Liver (tissue), 9 donors: ENCODE measurements around the gene TCF7L2. TPM values are rescaled to one million over a fixed set of nuclear protein-coding genes. Genes with fewer than 3 reads are reported as not detected.

ENCODE experiments used
- DNase-seq: peaks from one replicate; pipeline ENCODE4 v3.0.0-alpha.2; 2017; ENCODE audit warnings: low spot score
- H3K27ac ChIP-seq, 2 donors: one replicate each; pipeline ENCODE4 v1.7.0; 2013; ENCODE audit warnings: inconsistent platforms in 2 of 2, low read length in 2 of 2, control low read depth in 1 of 2, low read depth in 1 of 2, mild to moderate bottlenecking in 1 of 2
- H3K27me3 ChIP-seq, 4 donors: one replicate each; pipeline versions ENCODE4 v1.6.1 to v1.7.0; 2013; ENCODE audit warnings: low read length in 3 of 4, inconsistent platforms in 1 of 4, mild to moderate bottlenecking in 1 of 4, moderate library complexity in 1 of 4; ENCODE audit not compliant: control insufficient read depth in 4 of 4, insufficient read depth in 4 of 4
- H3K36me3 ChIP-seq, 4 donors: one replicate each; pipeline versions ENCODE4 v1.6.1 to v1.7.0; 2013; ENCODE audit warnings: low read length in 3 of 4, mild to moderate bottlenecking in 3 of 4, low read depth in 1 of 4, moderate library complexity in 1 of 4; ENCODE audit not compliant: control insufficient read depth in 4 of 4, insufficient read depth in 3 of 4
- H3K4me1 ChIP-seq, 4 donors: one replicate each; pipeline versions ENCODE4 v1.6.1 to v1.7.0; 2013; ENCODE audit warnings: low read length in 3 of 4, mild to moderate bottlenecking in 3 of 4, moderate library complexity in 1 of 4; ENCODE audit not compliant: control insufficient read depth in 4 of 4, insufficient read depth in 4 of 4
- H3K4me3 ChIP-seq, 3 donors: one replicate each; pipeline versions ENCODE4 v1.6.1 to v1.7.0; 2013; ENCODE audit warnings: low read length in 3 of 3, control low read depth in 1 of 3, low read depth in 1 of 3, mild to moderate bottlenecking in 1 of 3
- H3K9ac ChIP-seq, 2 donors: one replicate each; pipeline ENCODE4 v1.7.0; 2013; ENCODE audit warnings: low read length in 2 of 2, mild to moderate bottlenecking in 2 of 2, moderate library complexity in 2 of 2, control low read depth in 1 of 2, low read depth in 1 of 2
- H3K9me3 ChIP-seq, 4 donors: one replicate each; pipeline versions ENCODE4 v1.6.1 to v1.7.0; 2013; ENCODE audit warnings: low read length in 3 of 4; ENCODE audit not compliant: control insufficient read depth in 4 of 4
- ATF3 ChIP-seq: IDR thresholded peaks from 2 replicates; pipeline ENCODE4 v1.6.1; 2016; ENCODE audit warnings: antibody characterized with exemption
- EGR1 ChIP-seq, 2 donors: IDR thresholded peaks; 2 replicates each; pipeline ENCODE4 v1.6.1; 2016 to 2018; ENCODE audit warnings: antibody characterized with exemption in 2 of 2, low read depth in 2 of 2
- FOXA1 ChIP-seq: IDR thresholded peaks from 2 replicates; pipeline ENCODE4 v1.6.1; 2016; ENCODE audit warnings: antibody characterized with exemption
- FOXA2 ChIP-seq: IDR thresholded peaks from 2 replicates; pipeline ENCODE4 v1.6.1; 2016; ENCODE audit warnings: antibody characterized with exemption
- GABPA ChIP-seq, 2 donors: IDR thresholded peaks in 1 of 2; conservative IDR thresholded peaks in 1 of 2; 2 replicates each; pipeline ENCODE4 v1.6.1; 2016; ENCODE audit warnings: antibody characterized with exemption in 2 of 2, mild to moderate bottlenecking in 1 of 2, moderate library complexity in 1 of 2
- HNF4A ChIP-seq, 2 donors: conservative IDR thresholded peaks; 2 replicates each; pipeline ENCODE4 v1.6.1; 2016; ENCODE audit warnings: antibody characterized with exemption in 2 of 2, mild to moderate bottlenecking in 2 of 2
- HNF4G ChIP-seq: IDR thresholded peaks from 2 replicates; pipeline ENCODE4 v1.6.1; 2016; ENCODE audit warnings: antibody characterized with exemption
- JUND ChIP-seq, 2 donors: IDR thresholded peaks; 2 replicates each; pipeline ENCODE4 v1.6.1; 2016; ENCODE audit warnings: antibody characterized with exemption in 2 of 2
- MAX ChIP-seq: IDR thresholded peaks from 2 replicates; pipeline ENCODE4 v1.6.1; 2016; ENCODE audit warnings: antibody characterized with exemption
- NR2F2 ChIP-seq: IDR thresholded peaks from 2 replicates; pipeline ENCODE4 v1.6.1; 2016; ENCODE audit warnings: antibody characterized with exemption
- RAD21 ChIP-seq, 2 donors: IDR thresholded peaks; 2 replicates each; pipeline ENCODE4 v1.6.1; 2016; ENCODE audit warnings: antibody characterized with exemption in 2 of 2, mild to moderate bottlenecking in 2 of 2
- RXRA ChIP-seq, 2 donors: IDR thresholded peaks; 2 replicates each; pipeline ENCODE4 v1.6.1; 2017 to 2018; ENCODE audit warnings: antibody characterized with exemption in 2 of 2, mild to moderate bottlenecking in 1 of 2
- SP1 ChIP-seq: IDR thresholded peaks from 2 replicates; pipeline ENCODE4 v1.6.1; 2018; ENCODE audit warnings: antibody characterized with exemption, mild to moderate bottlenecking
- TAF1 ChIP-seq: conservative IDR thresholded peaks from 2 replicates; pipeline ENCODE4 v1.6.1; 2016; ENCODE audit warnings: antibody characterized with exemption, mild to moderate bottlenecking
- YY1 ChIP-seq: IDR thresholded peaks from 2 replicates; pipeline ENCODE4 v1.6.1; 2016; ENCODE audit warnings: antibody characterized with exemption, mild to moderate bottlenecking
- ZBTB33 ChIP-seq: IDR thresholded peaks from 2 replicates; pipeline ENCODE4 v1.6.1; 2016; ENCODE audit warnings: antibody characterized with exemption
- WGBS: extraction: QIAGEN DNeasy Blood & Tissue Kit; methylation state at CpG from one replicate; pipeline ENCODE4 v1.1.7; 2013; 5-methylcytosine and 5-hydroxymethylcytosine counted together
- polyA plus RNA-seq, 2 donors: library from polyadenylated mRNA; stranded (reverse) in 1 of 2; unstranded in 1 of 2; fragments of 200-250 nt in 1 of 2; fragments of >200 nt in 1 of 2; fragmentation: Nextera tagmentation in 1 of 2; extraction: Ambion mirVana in 1 of 2; gene quantifications; one replicate each; pipeline versions ENCODE4 v1.2.1 to v1.2.3, GENCODE V29; 2013 to 2015
- total RNA-seq, 2 donors: library from RNA; depleted of rRNA; stranded (reverse); fragments of >200 nt; gene quantifications; one replicate each; pipeline ENCODE4 v1.2.3, GENCODE V29; 2014
- TF ChIP-seq, protein P1 (sequence below): IDR thresholded peaks from 2 replicates; pipeline ENCODE4 v1.6.1; 2016; ENCODE audit warnings: antibody characterized with exemption, mild to moderate bottlenecking
- TF ChIP-seq, protein P2 (sequence below): fragments of 150-350 bp; IDR thresholded peaks from 2 replicates; pipeline ENCODE4 v1.5.1; 2017; ENCODE audit warnings: improper control_type of control experiment, low read depth, low read length; ENCODE audit not compliant: missing input control
- donor health status: healthy.
- donor health status: healthy.
- donor health status: healthy.
- donor health status: healthy.
- donor health status: healthy.

TCF7L2 gene
- total and polyA plus RNA-seq, 4 donors = 4.9 to 18.0 (median 8.3) TPM

DNA sequence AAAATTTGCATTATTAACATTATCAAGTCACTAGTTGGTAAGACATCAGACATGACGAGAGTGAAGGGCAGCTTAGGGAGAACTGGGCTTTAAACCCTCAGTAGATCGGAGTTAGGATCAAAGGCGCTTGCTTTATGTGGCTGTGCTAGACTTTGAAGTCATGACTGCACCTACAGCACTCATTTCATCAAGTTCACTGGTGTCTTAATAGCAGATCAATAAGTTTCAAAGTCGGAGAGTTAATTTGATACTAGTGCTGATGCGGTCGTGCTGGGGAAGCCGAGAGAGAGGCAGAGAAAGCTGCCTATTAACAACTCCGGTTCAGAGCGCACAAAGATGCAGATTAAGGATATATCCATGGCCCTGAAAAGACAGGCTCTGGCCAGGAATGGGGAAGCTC is 172.9 kb downstream of the TCF7L2 start:
- Histone ChIP-seq H3K9ac (peak overlapping the region in 1 of 2 donors; percentile 2), H3K27ac (peak overlapping the region; percentile 36 to 51), H3K36me3 (no peaks in the 10 kb centered on the region), H3K4me3 (no peak overlapping the region), H3K4me1 (peaks cover 2 to 19% (median 14%) of the 10 kb centered on the region in 4 donors), H3K27me3 (no peaks in the 10 kb centered on the region), H3K9me3 (no peaks in the 10 kb centered on the region)
- no peak for DNase-seq
- TF ChIP-seq HNF4A (conservative IDR thresholded peaks at IDR 0.05) (peak; percentile 88), YY1 (no peak), ATF3 (no peak), SP1 (peak; percentile 45), HNF4G (peak; percentile 55), EGR1 (IDR thresholded peaks at IDR 0.05; ENCODE audit: low read depth in 2 of 2) (peak in 1 of 2 donors; percentile 21), JUND (IDR thresholded peaks at IDR 0.05) (peak in 1 of 2 donors; percentile 61), FOXA1 (no peak), TAF1 (no peak), RXRA (IDR thresholded peaks at IDR 0.05) (peak; percentile 50 to 68), ZBTB33 (no peak), RAD21 (IDR thresholded peaks at IDR 0.05) (peak; percentile 36 to 39), GABPA (IDR thresholded peaks at IDR 0.05 in 1 of 2, conservative IDR thresholded peaks at IDR 0.05 in 1 of 2) (no peak), FOXA2 (no peak), MAX (no peak), NR2F2 (no peak)
- TF ChIP-seq, protein P1, sequence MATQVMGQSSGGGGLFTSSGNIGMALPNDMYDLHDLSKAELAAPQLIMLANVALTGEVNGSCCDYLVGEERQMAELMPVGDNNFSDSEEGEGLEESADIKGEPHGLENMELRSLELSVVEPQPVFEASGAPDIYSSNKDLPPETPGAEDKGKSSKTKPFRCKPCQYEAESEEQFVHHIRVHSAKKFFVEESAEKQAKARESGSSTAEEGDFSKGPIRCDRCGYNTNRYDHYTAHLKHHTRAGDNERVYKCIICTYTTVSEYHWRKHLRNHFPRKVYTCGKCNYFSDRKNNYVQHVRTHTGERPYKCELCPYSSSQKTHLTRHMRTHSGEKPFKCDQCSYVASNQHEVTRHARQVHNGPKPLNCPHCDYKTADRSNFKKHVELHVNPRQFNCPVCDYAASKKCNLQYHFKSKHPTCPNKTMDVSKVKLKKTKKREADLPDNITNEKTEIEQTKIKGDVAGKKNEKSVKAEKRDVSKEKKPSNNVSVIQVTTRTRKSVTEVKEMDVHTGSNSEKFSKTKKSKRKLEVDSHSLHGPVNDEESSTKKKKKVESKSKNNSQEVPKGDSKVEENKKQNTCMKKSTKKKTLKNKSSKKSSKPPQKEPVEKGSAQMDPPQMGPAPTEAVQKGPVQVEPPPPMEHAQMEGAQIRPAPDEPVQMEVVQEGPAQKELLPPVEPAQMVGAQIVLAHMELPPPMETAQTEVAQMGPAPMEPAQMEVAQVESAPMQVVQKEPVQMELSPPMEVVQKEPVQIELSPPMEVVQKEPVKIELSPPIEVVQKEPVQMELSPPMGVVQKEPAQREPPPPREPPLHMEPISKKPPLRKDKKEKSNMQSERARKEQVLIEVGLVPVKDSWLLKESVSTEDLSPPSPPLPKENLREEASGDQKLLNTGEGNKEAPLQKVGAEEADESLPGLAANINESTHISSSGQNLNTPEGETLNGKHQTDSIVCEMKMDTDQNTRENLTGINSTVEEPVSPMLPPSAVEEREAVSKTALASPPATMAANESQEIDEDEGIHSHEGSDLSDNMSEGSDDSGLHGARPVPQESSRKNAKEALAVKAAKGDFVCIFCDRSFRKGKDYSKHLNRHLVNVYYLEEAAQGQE = no peak
- TF ChIP-seq, protein P2, sequence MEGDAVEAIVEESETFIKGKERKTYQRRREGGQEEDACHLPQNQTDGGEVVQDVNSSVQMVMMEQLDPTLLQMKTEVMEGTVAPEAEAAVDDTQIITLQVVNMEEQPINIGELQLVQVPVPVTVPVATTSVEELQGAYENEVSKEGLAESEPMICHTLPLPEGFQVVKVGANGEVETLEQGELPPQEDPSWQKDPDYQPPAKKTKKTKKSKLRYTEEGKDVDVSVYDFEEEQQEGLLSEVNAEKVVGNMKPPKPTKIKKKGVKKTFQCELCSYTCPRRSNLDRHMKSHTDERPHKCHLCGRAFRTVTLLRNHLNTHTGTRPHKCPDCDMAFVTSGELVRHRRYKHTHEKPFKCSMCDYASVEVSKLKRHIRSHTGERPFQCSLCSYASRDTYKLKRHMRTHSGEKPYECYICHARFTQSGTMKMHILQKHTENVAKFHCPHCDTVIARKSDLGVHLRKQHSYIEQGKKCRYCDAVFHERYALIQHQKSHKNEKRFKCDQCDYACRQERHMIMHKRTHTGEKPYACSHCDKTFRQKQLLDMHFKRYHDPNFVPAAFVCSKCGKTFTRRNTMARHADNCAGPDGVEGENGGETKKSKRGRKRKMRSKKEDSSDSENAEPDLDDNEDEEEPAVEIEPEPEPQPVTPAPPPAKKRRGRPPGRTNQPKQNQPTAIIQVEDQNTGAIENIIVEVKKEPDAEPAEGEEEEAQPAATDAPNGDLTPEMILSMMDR = no peak
- 43% methylated on average over 9 of the region's 9 CpGs for WGBS
